ENCODE measurements around the gene PAGR1. TPM values are rescaled to one million over a fixed set of nuclear protein-coding genes. Genes with fewer than 3 reads are reported as not detected.
"Not testable (repeated sequence)": the region's sequence is repeated elsewhere in the genome, so short reads cannot be mapped to it uniquely, and the experiment has no call there.

PAGR1 gene
- total RNA-seq, 1 experiment from 2014 or later = 32.0 TPM

- Mint-ChIP-seq H3K27me3 (ENCODE audit: unreplicated experiment) (peaks cover 14% of the 10 kb centered on the region), H3K27ac (ENCODE audit: unreplicated experiment) (no peak within 1 kb of the TSS), H3K36me3 (ENCODE audit: insufficient read depth, unreplicated experiment) (no peaks in the 10 kb centered on the region), H3K4me1 (ENCODE audit: low read depth, unreplicated experiment) (peaks cover 37% of the 10 kb centered on the region), H3K4me3 (ENCODE audit: low read depth, unreplicated experiment) (no peak within 1 kb of the TSS), H3K9me3 (ENCODE audit: low read depth, unreplicated experiment) (no peaks in the 10 kb centered on the region)
- CTCF ChIA-PET = interaction anchor here (0.6 to 0.7 kb wide), 2 partner anchors 55 to 384 kb away, joined by 4 to 6 read pairs; no protein-coding TSS in a partner anchor
- intact Hi-C loops (cut with micrococcal nuclease; ENCODE audit: unreplicated experiment) = no loop called here
- DNase-seq = no peak
- no TSS peak for BruUV-seq (replicated peaks)
- TF ChIP-seq CTCF (IDR thresholded peaks at IDR 0.05; ENCODE audit: unreplicated experiment) = no peak
Observed at GRCh38 chr16:29777576-29778350, 38.2 kb upstream of the PAGR1 start, which contains the start of gene ZG16. Gene ZG16 (plus strand): TSS chr16:29778256. CDS start chr16:29779267, 1,011 bp downstream.

- CTCF ChIA-PET = interaction anchor here (0.6 kb wide), 1 partner anchor 1220 kb away, joined by 3 read pairs; no protein-coding TSS in a partner anchor
- no TSS peak for BruUV-seq (replicated peaks)
- H3K27me3 Mint-ChIP-seq (ENCODE audit: unreplicated experiment) = peaks cover 14% of the 10 kb centered on the region
- peak; percentile 49 for DNase-seq
- peaks cover 53% of the 10 kb centered on the region for H3K4me1 Mint-ChIP-seq (ENCODE audit: low read depth, unreplicated experiment)
- no peaks in the 10 kb centered on the region for H3K9me3 Mint-ChIP-seq (ENCODE audit: low read depth, unreplicated experiment)
- no peak overlapping the region for H3K27ac Mint-ChIP-seq (ENCODE audit: unreplicated experiment)
- H3K36me3 Mint-ChIP-seq (ENCODE audit: insufficient read depth, unreplicated experiment) = no peaks in the 10 kb centered on the region
- intact Hi-C loops (cut with micrococcal nuclease; ENCODE audit: unreplicated experiment) = no loop called here
- no peak overlapping the region for H3K4me3 Mint-ChIP-seq (ENCODE audit: low read depth, unreplicated experiment)
- TF ChIP-seq CTCF (IDR thresholded peaks at IDR 0.05; ENCODE audit: unreplicated experiment) = no peak
Observed at GRCh38 chr16:29779474-29779873, 36.5 kb upstream of the PAGR1 start.

- DNase-seq = peak; percentile 53
Observed at GRCh38 chr16:29783094-29783953, 32.6 kb upstream of the PAGR1 start.

GRCh38 chr16:29784157-29784556, 31.8 kb upstream of the PAGR1 start:
- no peaks in the 10 kb centered on the region for H3K36me3 Mint-ChIP-seq (ENCODE audit: insufficient read depth, unreplicated experiment)
- H3K27ac Mint-ChIP-seq (ENCODE audit: unreplicated experiment) = no peak overlapping the region
- no peak overlapping the region for H3K4me3 Mint-ChIP-seq (ENCODE audit: low read depth, unreplicated experiment)
- TF ChIP-seq CTCF (IDR thresholded peaks at IDR 0.05; ENCODE audit: unreplicated experiment) = no peak
- no peaks in the 10 kb centered on the region for H3K9me3 Mint-ChIP-seq (ENCODE audit: low read depth, unreplicated experiment)
- no peak for DNase-seq
- peaks cover 25% of the 10 kb centered on the region for H3K4me1 Mint-ChIP-seq (ENCODE audit: low read depth, unreplicated experiment)
- CTCF ChIA-PET = interaction anchor here (0.6 to 1.4 kb wide), 5 partner anchors 16 to 248 kb away, joined by 3 to 5 read pairs (median 4); no protein-coding TSS in a partner anchor
- intact Hi-C loops (cut with micrococcal nuclease; ENCODE audit: unreplicated experiment) = no loop called here
- H3K27me3 Mint-ChIP-seq (ENCODE audit: unreplicated experiment) = no peaks in the 10 kb centered on the region
- no TSS peak for BruUV-seq (replicated peaks)

More at GRCh38 chr16:29783094-29783953, 32.6 kb upstream of the PAGR1 start:
- CTCF ChIA-PET = interaction anchor here (0.6 to 1.4 kb wide), 3 partner anchors 15 to 249 kb away, joined by 3 to 5 read pairs (median 4); no protein-coding TSS in a partner anchor
- BruUV-seq (replicated peaks); H3K9me3 Mint-ChIP-seq (ENCODE audit: low read depth, unreplicated experiment); H3K36me3 Mint-ChIP-seq (ENCODE audit: insufficient read depth, unreplicated experiment); H3K27me3 Mint-ChIP-seq (ENCODE audit: unreplicated experiment); H3K27ac Mint-ChIP-seq (ENCODE audit: unreplicated experiment); intact Hi-C loops (cut with micrococcal nuclease; ENCODE audit: unreplicated experiment); H3K4me3 Mint-ChIP-seq (ENCODE audit: low read depth, unreplicated experiment): not testable (repeated sequence)
- H3K4me1 Mint-ChIP-seq (ENCODE audit: low read depth, unreplicated experiment) = peaks cover 33% of the 10 kb centered on the region
